GM12878 (cell line): Measurements from ENCODE around the gene NOB1.

Experiments used
- CTCF ChIP-seq, 3 experiments: IDR thresholded peaks in 2 of 3; conservative IDR thresholded peaks in 1 of 3; 2 replicates each; pipeline ENCODE4 v1.5.1; 2011; ENCODE audit warnings: low read depth in 3 of 3, low read length in 3 of 3, mild to moderate bottlenecking in 3 of 3, control low read depth in 2 of 3, moderate library complexity in 2 of 3, inconsistent platforms in 1 of 3, mixed read lengths in 1 of 3; ENCODE audit not compliant: control insufficient read depth in 2 of 3, insufficient read depth in 1 of 3; ENCODE audit errors: extremely low read depth in 1 of 3
- RAD21 ChIP-seq: IDR thresholded peaks from 2 replicates; pipeline ENCODE4 v1.6.1; 2011; ENCODE audit warnings: mild to moderate bottlenecking, low read depth, low read length, moderate library complexity; ENCODE audit not compliant: insufficient read depth

DNA sequence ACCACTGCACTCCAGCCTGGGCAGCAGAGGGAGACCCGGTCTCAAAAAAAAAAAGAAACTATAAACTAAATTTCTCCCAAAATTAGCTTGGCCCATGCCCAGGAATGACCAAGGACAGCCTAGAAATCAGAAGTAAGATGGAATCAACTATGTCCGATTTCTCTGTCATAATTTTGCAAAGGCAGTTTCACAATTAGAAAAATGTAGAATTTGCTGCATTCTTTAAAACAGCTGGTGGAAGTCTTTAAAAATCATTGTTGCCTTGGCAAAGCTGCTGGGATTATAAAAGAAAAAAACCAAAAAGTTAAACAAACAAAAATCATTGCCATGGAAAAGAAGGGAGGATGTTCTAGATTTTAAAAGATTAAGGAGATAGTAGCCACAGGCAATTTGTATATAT, 39.8 kb upstream of the NOB1 start:
- TF ChIP-seq CTCF (IDR thresholded peaks at IDR 0.05 in 2 of 3, conservative IDR thresholded peaks at IDR 0.05 in 1 of 3; ENCODE audit: control insufficient read depth in 2 of 3, extremely low read depth in 1 of 3, insufficient read depth in 1 of 3, low read depth in 3 of 3, low read length in 3 of 3) (no peak), RAD21 (no peak)
